HepG2 (cell line): ENCODE measurements around the gene APBB1IP. TPM values are rescaled to one million over a fixed set of nuclear protein-coding genes. Genes with fewer than 3 reads are reported as not detected.

Experiments used
- ATAC-seq: fragments of 200-7000 bp; cut with Tn5 transposase; 3 replicates; pipeline ENCODE4 v1.9.1; 2020; ENCODE audit warnings: mild to moderate bottlenecking, moderate library complexity
- BruUV-seq: library from RNA; stranded (reverse); fragments of 400-500 nt; replicated peaks from 2 replicates; lab custom pipeline; 2021; lab: Mats Ljungman, UMichigan
- CTCF ChIA-PET: fragments of 300-600 bp; formaldehyde crosslinking; extraction: SDS; loops from one replicate; lab custom pipeline; 2021; ENCODE audit warnings: low total read pairs, inconsistent platforms, low intra/inter-chr PET ratio; lab: Yijun Ruan, JAX
- POLR2A ChIA-PET: fragments of 350-600 bp; sonication (Branson Sonifier 250); formaldehyde crosslinking; loops from one replicate; lab custom pipeline; 2020; ENCODE audit warnings: antibody characterized with exemption, inconsistent platforms; lab: Yijun Ruan, JAX
- DNase-seq: peaks from one replicate; pipeline ENCODE4 v3.0.0-alpha.2; 2015; ENCODE audit warnings: low spot score
- FAIRE-seq: peaks from 3 replicates; lab custom pipeline; 2011; peaks lifted over from hg19 to GRCh38; lab: Jason Lieb, UNC
- H2AFZ ChIP-seq: one replicate; pipeline ENCODE4 v1.6.1; 2011; ENCODE audit warnings: low read length, inconsistent platforms
- H3K27ac ChIP-seq: fragments of 300-600 bp; 3 replicates; pipeline ENCODE4 v1.8.0; 2011; ENCODE audit warnings: mixed run types, mild to moderate bottlenecking, mixed read lengths, low read length, inconsistent platforms; ENCODE audit not compliant: insufficient read depth; ENCODE audit errors: extremely low read length
- H3K27me3 ChIP-seq, 2 experiments: fragments of 200-600 bp in 1 of 2; 2 replicates in 1 of 2; 3 replicates in 1 of 2; pipeline versions ENCODE4 v1.6.0 to v1.8.0; 2011; ENCODE audit warnings: low read length in 2 of 2, mild to moderate bottlenecking in 2 of 2, moderate library complexity in 2 of 2, inconsistent platforms in 1 of 2; ENCODE audit not compliant: insufficient read depth in 2 of 2, control insufficient read depth in 1 of 2
- H3K36me3 ChIP-seq, 2 experiments: fragments of 200-600 bp in 1 of 2; replicated peaks in 1 of 2; 2 replicates in 1 of 2; 3 replicates in 1 of 2; pipeline versions ENCODE4 v1.5.1 to v1.8.0; 2011; ENCODE audit warnings: low read length in 2 of 2, inconsistent platforms in 1 of 2; ENCODE audit not compliant: insufficient read depth in 2 of 2, control insufficient read depth in 1 of 2
- H3K4me1 ChIP-seq: 2 replicates; pipeline ENCODE4 v1.5.1; 2012; ENCODE audit warnings: low read length, inconsistent platforms; ENCODE audit not compliant: insufficient read depth
- H3K4me2 ChIP-seq: 2 replicates; pipeline ENCODE4 v1.6.0; 2011; ENCODE audit warnings: low read depth, low read length, inconsistent platforms
- H3K4me3 ChIP-seq, 3 experiments: fragments of 200-600 bp in 1 of 3; sonication (generic), shearing (Covaris generic) in 1 of 3; replicated peaks in 1 of 3; 2 replicates each; pipeline ENCODE4 v1.5.1; 2011 to 2016; ENCODE audit warnings: low read length in 3 of 3, inconsistent platforms in 2 of 3, low read depth in 2 of 3, mild to moderate bottlenecking in 2 of 3, control low read depth in 1 of 3, mixed read lengths in 1 of 3; ENCODE audit not compliant: insufficient read depth in 1 of 3
- H3K79me2 ChIP-seq: one replicate; pipeline ENCODE4 v1.6.1; 2011; ENCODE audit warnings: low read length, inconsistent platforms; ENCODE audit not compliant: insufficient read depth
- H3K9ac ChIP-seq: 2 replicates; pipeline ENCODE4 v1.6.0; 2011; ENCODE audit warnings: mild to moderate bottlenecking, low read depth, low read length, inconsistent platforms; ENCODE audit not compliant: insufficient read depth
- H3K9me3 ChIP-seq: 2 replicates; pipeline ENCODE4 v1.5.1; 2012; ENCODE audit warnings: mild to moderate bottlenecking, low read length
- H4K20me1 ChIP-seq: 2 replicates; pipeline ENCODE4 v1.6.0; 2011; ENCODE audit warnings: inconsistent platforms, mild to moderate bottlenecking, low read length, moderate library complexity; ENCODE audit not compliant: insufficient read depth
- CCDC6 ChIP-seq: sonication (generic); formaldehyde crosslinking; IDR thresholded peaks from 2 replicates; pipeline ENCODE4 v1.8.1; 2022; ENCODE audit warnings: mild to moderate bottlenecking, missing genetic modification reagents, moderate library complexity
- DDIT3 ChIP-seq: sonication (generic); formaldehyde crosslinking; IDR thresholded peaks from 2 replicates; pipeline ENCODE4 v1.4.0; 2020; ENCODE audit warnings: mild to moderate bottlenecking, missing genetic modification reagents
- HES4 ChIP-seq: sonication (generic); formaldehyde crosslinking; IDR thresholded peaks from 2 replicates; pipeline ENCODE4 v1.9.0; 2021; ENCODE audit warnings: mild to moderate bottlenecking, missing genetic modification reagents, borderline replicate concordance
- HOXA3 ChIP-seq: sonication (generic); formaldehyde crosslinking; IDR thresholded peaks from 2 replicates; pipeline ENCODE4 v1.5.0; 2020; ENCODE audit warnings: missing genetic modification reagents
- JUNB ChIP-seq: sonication (generic); formaldehyde crosslinking; IDR thresholded peaks from 2 replicates; pipeline ENCODE4 v1.8.0; 2022; ENCODE audit warnings: missing genetic modification reagents, mild to moderate bottlenecking, borderline replicate concordance
- KDM6A ChIP-seq: IDR thresholded peaks from 2 replicates; pipeline ENCODE4 v1.6.1; 2016; ENCODE audit warnings: low read depth
- MBNL3 ChIP-seq: fragments of 250-450 bp; sonication (Bioruptor Pico); conservative IDR thresholded peaks from 2 replicates; pipeline ENCODE4 v1.8.0; 2022; ENCODE audit warnings: mild to moderate bottlenecking, inconsistent platforms
- NONO ChIP-seq, 2 experiments: fragments of 450-650 bp in 1 of 2; sonication (generic) in 1 of 2; formaldehyde crosslinking in 1 of 2; IDR thresholded peaks in 1 of 2; conservative IDR thresholded peaks in 1 of 2; 2 replicates each; pipeline versions ENCODE4 v1.6.1 to v1.8.0; 2017 to 2022; ENCODE audit warnings: mild to moderate bottlenecking in 1 of 2, missing genetic modification reagents in 1 of 2, moderate library complexity in 1 of 2
- SAFB2 ChIP-seq: sonication (generic); formaldehyde crosslinking; IDR thresholded peaks from 2 replicates; pipeline ENCODE4 v1.5.1; 2020; ENCODE audit warnings: missing genetic modification reagents, low read depth, mild to moderate bottlenecking, borderline replicate concordance
- ZBTB44 ChIP-seq: sonication (generic); formaldehyde crosslinking; IDR thresholded peaks from 2 replicates; pipeline ENCODE4 v1.4.0; 2020; ENCODE audit warnings: missing genetic modification reagents
- ZFP82 ChIP-seq: sonication (generic); formaldehyde crosslinking; IDR thresholded peaks from 2 replicates; pipeline ENCODE4 v1.5.1; 2020; ENCODE audit warnings: mild to moderate bottlenecking, missing genetic modification reagents, borderline replicate concordance
- ZNF329 ChIP-seq: sonication (generic); formaldehyde crosslinking; IDR thresholded peaks from 2 replicates; pipeline ENCODE4 v1.9.0; 2021; ENCODE audit warnings: low read depth, mild to moderate bottlenecking, missing genetic modification reagents
- ZNF550 ChIP-seq: sonication (generic); formaldehyde crosslinking; IDR thresholded peaks from 2 replicates; pipeline ENCODE4 v1.4.0; 2020; ENCODE audit warnings: mild to moderate bottlenecking, missing genetic modification reagents, borderline replicate concordance
- WGBS: methylation state at CpG from one replicate; pipeline ENCODE4 v1.1.6; 2017; ENCODE audit warnings: low lambda C conversion rate; 5-methylcytosine and 5-hydroxymethylcytosine counted together
- in situ Hi-C: cut with HindIII; loops from 2 replicates; pipeline ENCODE4 v1.10.0; 2017; ENCODE audit warnings: low pct_unique_long_range_greater_than_20kb; ENCODE audit not compliant: extremely low pct_ligation_motif_present
- intact Hi-C: fragments of 100-400 bp; cut with micrococcal nuclease; formaldehyde crosslinking; loops from one replicate; pipeline ENCODE4 v1.10.0; 2022; ENCODE audit not compliant: unreplicated experiment
- polyA plus RNA-seq, 8 experiments: library from polyadenylated mRNA; depleted of rRNA in 3 of 8; stranded (reverse) in 7 of 8; unstranded in 1 of 8; fragments of >200 nt; fragmentation: Illumina TruSeq in 4 of 8; extraction: Trizol in 4 of 8; gene quantifications; 2 replicates each; pipeline versions ENCODE4 v1.2.1 to v1.2.3, GENCODE V29; 2011 to 2016; ENCODE audit warnings: low read depth in 4 of 8, missing spikeins in 1 of 8, mixed read lengths in 1 of 8; ENCODE audit not compliant: insufficient read depth in 1 of 8
- total RNA-seq, 5 experiments: library from RNA; depleted of rRNA; stranded (reverse); fragments of >200 nt; fragmentation: Illumina TruSeq; extraction: Trizol; gene quantifications; 2 replicates each; pipeline ENCODE4 v1.2.3, GENCODE V29; 2016; ENCODE audit warnings: low read depth in 1 of 5

The APBB1IP gene
- total and polyA plus RNA-seq, 2 of the 13 experiments (the other 11 are each of a cell fraction or from before 2014, with no cell fraction given), result 0.08 TPM; not detected in 1

- Histone ChIP-seq H3K4me1 (no peaks in the 10 kb centered on the region), H3K4me2 (no peak overlapping the region), H2AFZ (no peak overlapping the region), H3K27ac (no peak overlapping the region), H3K79me2 (no peaks in the 10 kb centered on the region), H3K9ac (no peak overlapping the region), H3K27me3 (peaks cover 0 to 9% of the 10 kb centered on the region in 2 experiments; a peak in 2 of 5 replicates)
- CTCF ChIA-PET, result no interaction called here
- WGBS, result 0% methylated on average over 1 of the region's 1 CpG
- no TSS peak for BruUV-seq
- FAIRE-seq, result no peak
- TF ChIP-seq JUNB (CRISPR knock-in tag), result no peak
- TF ChIP-seq SAFB2, result no peak
- no peak for TF ChIP-seq MBNL3 (CRISPR knock-in tag)
- no peak for TF ChIP-seq KDM6A
- TF ChIP-seq CCDC6 (CRISPR knock-in tag), result no peak
- no peak for TF ChIP-seq ZFP82 (CRISPR knock-in tag)
- TF ChIP-seq HOXA3 (CRISPR knock-in tag), result no peak
- TF ChIP-seq NONO (IDR thresholded peaks at IDR 0.05), result no peak
- TF ChIP-seq NONO (CRISPR knock-in tag; conservative IDR thresholded peaks at IDR 0.05), result no peak
- no peak for TF ChIP-seq ZNF550 (CRISPR knock-in tag)
- no peak for TF ChIP-seq HES4
- no peak for TF ChIP-seq DDIT3 (CRISPR knock-in tag)
- TF ChIP-seq ZNF329 (CRISPR knock-in tag), result no peak
- no peak for TF ChIP-seq ZBTB44 (CRISPR knock-in tag)
- TF ChIP-seq, all 625 proteins: peak for 0
- no peaks in the 10 kb centered on the region for H3K9me3 ChIP-seq
- in situ Hi-C loops, result no loop called here
- no peak overlapping the region for H3K4me3 ChIP-seq
- H3K36me3 ChIP-seq, result no peaks in the 10 kb centered on the region
- DNase-seq (no peak), ATAC-seq (no peak)
- H4K20me1 ChIP-seq, result no peaks in the 10 kb centered on the region
- POLR2A ChIA-PET, result no interaction called here
- intact Hi-C loops, result no loop called here
Measured at GRCh38 chr10:26519803-26520202, 81.7 kb downstream of the APBB1IP start.
